GM06990 (cell line): Measurements from ENCODE around the gene CRTAC1.

Experiments used
- DNase-seq: peaks from one replicate; pipeline ENCODE4 v3.0.0-alpha.2; 2011; ENCODE audit not compliant: insufficient read length; ENCODE audit errors: extremely low read depth
- H3K27me3 ChIP-seq: replicated peaks from 2 replicates; pipeline ENCODE4 v1.6.0; 2011; ENCODE audit warnings: low read length; ENCODE audit not compliant: control insufficient read depth, insufficient read depth
- H3K36me3 ChIP-seq: 2 replicates; pipeline ENCODE4 v1.5.1; 2011; ENCODE audit warnings: low read length; ENCODE audit not compliant: control insufficient read depth, insufficient read depth
- H3K4me3 ChIP-seq: replicated peaks from 2 replicates; pipeline ENCODE4 v1.5.1; 2011; ENCODE audit warnings: low read depth, mild to moderate bottlenecking, control low read depth, low read length
- CTCF ChIP-seq: IDR thresholded peaks from 2 replicates; pipeline ENCODE4 v1.5.1; 2011; ENCODE audit warnings: low read length, control low read depth, mild to moderate bottlenecking, inconsistent platforms; ENCODE audit not compliant: insufficient read depth, poor library complexity, severe bottlenecking

Gene CRTAC1

GRCh38 chr10:98067165-98067564 is 36.7 kb upstream of the CRTAC1 start:
- Histone ChIP-seq H3K4me3 (no peak overlapping the region), H3K27me3 (no peaks in the 10 kb centered on the region; the same call in 1 of the 2 replicates), H3K36me3 (no peaks in the 10 kb centered on the region)
- no peak for DNase-seq
- TF ChIP-seq CTCF: no peak

DNA sequence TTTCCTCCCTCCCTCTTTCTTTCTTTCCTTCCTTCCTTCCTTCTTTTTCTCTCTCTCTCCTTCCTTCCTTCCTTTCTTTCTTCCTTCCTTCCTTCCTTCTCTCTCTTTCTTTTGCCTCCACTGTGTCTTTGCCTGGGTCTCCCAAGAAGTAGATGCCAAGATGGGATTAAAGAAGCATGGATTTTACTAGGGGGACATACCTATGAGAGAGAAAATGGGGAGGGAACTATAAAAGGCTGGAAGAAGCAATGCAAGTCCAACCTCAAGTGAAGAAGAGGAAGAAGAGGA is 33.3 kb upstream of the CRTAC1 start:
- DNase-seq: no peak
- Histone ChIP-seq H3K4me3 (no peak overlapping the region), H3K36me3 (no peaks in the 10 kb centered on the region), H3K27me3 (no peaks in the 10 kb centered on the region; the same call in none of the 2 replicates)
- no peak for TF ChIP-seq CTCF

- Histone ChIP-seq H3K4me3 (no peak overlapping the region), H3K36me3 (no peaks in the 10 kb centered on the region), H3K27me3 (no peaks in the 10 kb centered on the region; the same call in none of the 2 replicates)
- TF ChIP-seq CTCF: no peak
- no peak for DNase-seq
These were observed 32.0 kb upstream of the CRTAC1 start for GRCh38 chr10:98062424-98062823.

GRCh38 chr10:98060079-98060478 is 29.7 kb upstream of the CRTAC1 start:
- H3K36me3 ChIP-seq: no peaks in the 10 kb centered on the region
- H3K27me3 ChIP-seq: no peaks in the 10 kb centered on the region; the same call in none of the 2 replicates
- no peak overlapping the region for H3K4me3 ChIP-seq
- no peak for DNase-seq
- no peak for TF ChIP-seq CTCF

DNA sequence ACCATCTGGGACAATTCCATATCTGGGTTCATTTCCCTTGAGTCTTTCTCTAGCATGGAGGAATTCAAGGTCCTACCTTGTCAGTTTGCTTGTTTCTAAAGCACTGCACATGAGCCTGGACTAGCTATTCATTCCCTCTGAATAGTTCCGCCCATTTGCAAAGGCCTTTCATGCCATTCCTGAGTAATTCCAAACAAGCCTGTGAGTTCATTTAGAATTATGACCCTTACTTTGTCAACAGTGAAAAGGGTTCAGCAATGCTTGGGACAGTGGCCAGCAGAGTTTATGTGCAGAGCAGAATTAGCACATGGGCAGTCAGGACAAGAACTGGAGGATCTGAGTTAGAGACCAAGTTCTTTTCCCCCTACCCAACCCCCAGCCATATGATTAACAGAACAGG is 27.9 kb upstream of the CRTAC1 start:
- no peaks in the 10 kb centered on the region for H3K36me3 ChIP-seq

More for the DNA sequence above, 27.9 kb upstream of the CRTAC1 start:
- DNase-seq: no peak
- no peak for TF ChIP-seq CTCF
- no peak overlapping the region for H3K4me3 ChIP-seq
- H3K27me3 ChIP-seq: no peaks in the 10 kb centered on the region; the same call in none of the 2 replicates
